ENCODE measurements around the gene C1orf141. TPM values are rescaled to one million over a fixed set of nuclear protein-coding genes. Genes with fewer than 3 reads are reported as not detected.

The C1orf141 gene
- total and polyA plus RNA-seq, 9 of the 15 experiments (the other 6 are each of a cell fraction or from before 2014, with no cell fraction given), result not detected

GRCh38 chr1:67043366-67043765, 91.4 kb downstream of the C1orf141 start:
- H3K9me3 ChIP-seq (replicated peaks; ENCODE audit: control insufficient read depth, insufficient read depth, low read depth, low read length), result no peaks in the 10 kb centered on the region
- DNase-seq (ENCODE audit: extremely low read depth in 1 of 4, low spot score in 3 of 4) (no peak), FAIRE-seq (no peak), ATAC-seq (no peak)
- peaks cover 85% of the 10 kb centered on the region for H3K36me3 ChIP-seq (ENCODE audit: control insufficient read depth, insufficient read depth, low read length)
- no peak overlapping the region for H3K9ac ChIP-seq (ENCODE audit: insufficient read depth in 1 of 2, low read depth in 2 of 2, low read length in 2 of 2)
- no peak overlapping the region for H3K4me2 ChIP-seq (ENCODE audit: insufficient read depth, low read length)
- 37% methylated on average over 3 of the region's 3 CpGs for WGBS (ENCODE audit: insufficient coverage, low coverage, missing lambda C conversion rate)
- H2AFZ ChIP-seq (ENCODE audit: low read depth, low read length), result no peak overlapping the region
- H3K27me3 ChIP-seq (ENCODE audit: control insufficient read depth in 2 of 2, insufficient read depth in 2 of 2, low read length in 2 of 2), result no peaks in the 10 kb centered on the region
- ChIA-PET POLR2A (interaction anchor here (0.9 kb wide), 1 partner anchor 21 kb away, joined by 3 read pairs; no protein-coding TSS in a partner anchor), CTCF (ENCODE audit: low intra/inter-chr PET ratio) (no interaction called here)
- no peak for TF ChIP-seq SIN3A (IDR thresholded peaks at IDR 0.05; ENCODE audit: borderline replicate concordance in 2 of 2, control insufficient read depth in 1 of 2, low read depth in 2 of 2, low read length in 2 of 2)
- TF ChIP-seq, protein P1, sequence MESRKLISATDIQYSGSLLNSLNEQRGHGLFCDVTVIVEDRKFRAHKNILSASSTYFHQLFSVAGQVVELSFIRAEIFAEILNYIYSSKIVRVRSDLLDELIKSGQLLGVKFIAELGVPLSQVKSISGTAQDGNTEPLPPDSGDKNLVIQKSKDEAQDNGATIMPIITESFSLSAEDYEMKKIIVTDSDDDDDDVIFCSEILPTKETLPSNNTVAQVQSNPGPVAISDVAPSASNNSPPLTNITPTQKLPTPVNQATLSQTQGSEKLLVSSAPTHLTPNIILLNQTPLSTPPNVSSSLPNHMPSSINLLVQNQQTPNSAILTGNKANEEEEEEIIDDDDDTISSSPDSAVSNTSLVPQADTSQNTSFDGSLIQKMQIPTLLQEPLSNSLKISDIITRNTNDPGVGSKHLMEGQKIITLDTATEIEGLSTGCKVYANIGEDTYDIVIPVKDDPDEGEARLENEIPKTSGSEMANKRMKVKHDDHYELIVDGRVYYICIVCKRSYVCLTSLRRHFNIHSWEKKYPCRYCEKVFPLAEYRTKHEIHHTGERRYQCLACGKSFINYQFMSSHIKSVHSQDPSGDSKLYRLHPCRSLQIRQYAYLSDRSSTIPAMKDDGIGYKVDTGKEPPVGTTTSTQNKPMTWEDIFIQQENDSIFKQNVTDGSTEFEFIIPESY (CRISPR knock-in tag; IDR thresholded peaks at IDR 0.05), result no peak
- no peak for TF ChIP-seq RBM34 (IDR thresholded peaks at IDR 0.05; ENCODE audit: borderline replicate concordance, insufficient read depth, low read length)
- TF ChIP-seq, protein P2, sequence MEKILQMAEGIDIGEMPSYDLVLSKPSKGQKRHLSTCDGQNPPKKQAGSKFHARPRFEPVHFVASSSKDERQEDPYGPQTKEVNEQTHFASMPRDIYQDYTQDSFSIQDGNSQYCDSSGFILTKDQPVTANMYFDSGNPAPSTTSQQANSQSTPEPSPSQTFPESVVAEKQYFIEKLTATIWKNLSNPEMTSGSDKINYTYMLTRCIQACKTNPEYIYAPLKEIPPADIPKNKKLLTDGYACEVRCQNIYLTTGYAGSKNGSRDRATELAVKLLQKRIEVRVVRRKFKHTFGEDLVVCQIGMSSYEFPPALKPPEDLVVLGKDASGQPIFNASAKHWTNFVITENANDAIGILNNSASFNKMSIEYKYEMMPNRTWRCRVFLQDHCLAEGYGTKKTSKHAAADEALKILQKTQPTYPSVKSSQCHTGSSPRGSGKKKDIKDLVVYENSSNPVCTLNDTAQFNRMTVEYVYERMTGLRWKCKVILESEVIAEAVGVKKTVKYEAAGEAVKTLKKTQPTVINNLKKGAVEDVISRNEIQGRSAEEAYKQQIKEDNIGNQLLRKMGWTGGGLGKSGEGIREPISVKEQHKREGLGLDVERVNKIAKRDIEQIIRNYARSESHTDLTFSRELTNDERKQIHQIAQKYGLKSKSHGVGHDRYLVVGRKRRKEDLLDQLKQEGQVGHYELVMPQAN (IDR thresholded peaks at IDR 0.05; ENCODE audit: borderline replicate concordance), result no peak
- no peak for TF ChIP-seq TBL1XR1 (IDR thresholded peaks at IDR 0.05; ENCODE audit: low read length in 2 of 2)
- TF ChIP-seq ZBTB34 (CRISPR knock-in tag; IDR thresholded peaks at IDR 0.05), result no peak
- TF ChIP-seq ZNF217 (CRISPR knock-in tag; IDR thresholded peaks at IDR 0.05), result no peak
- TF ChIP-seq MED1 (CRISPR knock-in tag; IDR thresholded peaks at IDR 0.05; ENCODE audit: borderline replicate concordance), result no peak
- no peaks in the 10 kb centered on the region for H3K79me2 ChIP-seq (ENCODE audit: control insufficient read depth, insufficient read depth, low read length)
- no peak overlapping the region for H3K4me3 ChIP-seq
- no TSS peak for BruUV-seq (replicated peaks)
- H3K27ac ChIP-seq (ENCODE audit: extremely low read depth, low read depth, low read length), result no peak overlapping the region
- H3K4me1 ChIP-seq (replicated peaks in 1 of 2; ENCODE audit: control insufficient read depth in 2 of 2, insufficient read depth in 2 of 2, low read length in 2 of 2), result no peaks in the 10 kb centered on the region
- intact Hi-C loops (cut with micrococcal nuclease) (no loop called here), in situ Hi-C loops (cut with MboI) (no loop called here)
- H3K9me1 ChIP-seq (ENCODE audit: control insufficient read depth, insufficient read depth, low read length), result no peaks in the 10 kb centered on the region
- H4K20me1 ChIP-seq (replicated peaks; ENCODE audit: control insufficient read depth, insufficient read depth, low read length), result no peaks in the 10 kb centered on the region
